DMS53 treated with DMSO at 0.1 percent for 48 hours (cell line): ENCODE results near the gene GRHL1.
A peak's percentile ranks its signal among the peaks of the same experiment; 100 is the strongest.

Experiments used
- DNase-seq: peaks from one replicate; lab custom pipeline; 2025; ENCODE audit not compliant: unreplicated experiment; lab: John Stamatoyannopoulos, UW

The GRHL1 gene

DNA sequence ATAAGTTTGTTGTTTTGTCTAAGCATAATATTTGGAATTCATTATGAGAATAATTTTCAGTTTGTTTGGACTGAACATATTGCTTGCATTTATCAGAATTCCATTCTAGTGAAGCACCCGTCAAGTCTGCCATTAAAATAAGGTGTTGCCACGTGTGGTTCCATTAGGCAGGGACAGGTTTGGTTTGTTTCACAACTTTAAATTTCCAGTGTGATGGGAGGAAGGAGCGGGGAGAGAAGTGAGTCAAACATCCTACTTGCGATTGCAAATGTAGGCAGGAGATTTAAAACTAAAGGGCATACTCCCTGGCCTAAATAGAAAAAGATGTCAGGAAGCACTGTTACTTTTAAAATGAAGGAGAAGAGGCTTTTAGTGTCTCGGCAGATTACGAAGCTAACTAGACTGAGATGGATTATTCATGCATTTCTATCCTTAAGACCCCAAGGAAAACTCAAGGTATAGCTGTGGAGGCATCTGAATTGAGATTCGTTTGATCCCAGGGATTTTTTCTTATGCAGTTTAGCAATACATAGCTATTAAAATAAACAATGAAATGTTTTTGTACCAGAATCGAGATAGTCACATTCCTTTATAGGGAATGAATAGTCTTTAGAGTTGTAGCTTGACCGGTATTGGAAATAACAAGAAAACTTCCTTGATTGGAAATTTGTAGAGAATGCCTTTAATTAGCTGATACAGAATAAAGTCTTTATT is 19.8 kb downstream of the GRHL1 start:
- no peak for DNase-seq

DNA sequence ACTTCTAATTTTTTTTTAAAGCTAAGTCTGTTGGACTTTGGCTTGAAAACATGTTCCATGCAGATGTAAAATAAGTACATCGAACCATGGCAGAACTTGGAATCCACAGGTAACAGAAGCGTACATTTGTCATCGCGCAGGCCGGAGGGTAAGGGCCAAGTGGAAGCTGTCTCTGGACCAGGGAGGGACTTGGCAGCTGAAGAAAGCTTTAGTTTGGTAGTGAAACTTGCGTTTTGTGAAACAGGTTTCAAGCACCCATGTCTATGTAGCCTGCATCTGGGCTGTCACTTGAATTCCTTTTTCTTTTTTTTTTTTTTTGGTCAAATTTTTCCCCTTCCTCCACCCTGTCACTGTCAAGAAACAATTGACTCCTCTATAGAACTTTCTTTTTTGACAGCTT is 20.4 kb downstream of the GRHL1 start:
- no peak for DNase-seq

DNA sequence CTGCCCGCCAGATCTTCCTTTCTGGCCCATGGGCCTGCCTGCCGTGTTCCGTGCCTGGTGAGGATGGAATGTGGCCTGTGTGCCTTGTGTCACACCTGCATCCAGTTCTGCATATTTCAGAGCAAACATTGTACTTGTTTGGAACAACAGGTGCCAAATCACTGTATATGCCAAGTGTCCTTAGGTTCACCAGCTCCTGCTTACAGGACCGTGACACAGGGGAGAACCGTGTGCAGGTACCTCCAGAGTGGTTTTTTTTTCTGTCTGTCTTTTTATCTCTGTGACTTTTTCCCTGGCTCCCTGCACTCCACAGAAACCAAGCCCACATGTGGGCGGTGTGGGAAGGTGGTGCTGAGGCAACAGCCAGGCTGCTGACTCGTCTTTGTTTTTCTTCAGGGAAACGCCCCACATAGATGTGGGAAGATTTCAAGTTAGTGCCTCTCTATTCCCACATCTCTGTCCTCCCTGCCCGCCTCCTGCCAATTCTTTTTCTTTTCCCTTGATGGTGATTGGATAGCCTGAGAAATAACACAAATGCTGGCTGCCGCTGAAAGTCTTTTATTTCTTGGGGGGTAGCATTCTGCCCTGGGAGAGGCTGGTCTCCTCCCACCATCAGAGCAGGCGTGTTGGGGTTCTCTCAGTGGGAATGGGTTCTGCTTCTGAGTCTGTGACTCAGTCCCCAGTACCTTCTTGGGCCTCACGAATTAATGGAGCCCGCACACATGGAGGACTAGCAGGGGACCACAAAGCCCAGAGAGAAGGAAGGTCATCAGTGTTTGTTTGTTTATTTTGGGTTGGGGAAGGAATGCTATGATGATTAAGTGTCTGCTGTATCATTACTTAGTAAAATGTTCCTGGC is 21.4 kb downstream of the GRHL1 start:
- DNase-seq: no peak

DNA sequence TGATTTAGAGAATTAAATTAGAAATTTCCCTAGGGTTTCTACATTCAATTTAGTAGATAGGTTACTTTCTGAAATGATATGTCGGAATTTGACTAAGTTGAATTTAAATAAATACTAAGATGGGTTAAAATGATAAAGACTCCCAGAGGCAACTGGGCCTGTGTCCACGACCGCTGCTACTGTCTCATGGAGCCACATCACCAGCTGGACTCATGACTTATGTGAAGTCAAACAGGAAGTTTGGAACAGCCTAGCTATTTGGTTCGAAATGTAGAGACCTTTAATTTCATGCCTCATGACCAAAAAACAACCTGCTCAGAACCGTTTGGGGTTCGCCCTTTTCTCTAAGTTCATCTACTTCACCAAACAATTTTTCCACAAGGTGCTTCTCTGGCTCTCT is 22.2 kb downstream of the GRHL1 start:
- DNase-seq: no peak

DNA sequence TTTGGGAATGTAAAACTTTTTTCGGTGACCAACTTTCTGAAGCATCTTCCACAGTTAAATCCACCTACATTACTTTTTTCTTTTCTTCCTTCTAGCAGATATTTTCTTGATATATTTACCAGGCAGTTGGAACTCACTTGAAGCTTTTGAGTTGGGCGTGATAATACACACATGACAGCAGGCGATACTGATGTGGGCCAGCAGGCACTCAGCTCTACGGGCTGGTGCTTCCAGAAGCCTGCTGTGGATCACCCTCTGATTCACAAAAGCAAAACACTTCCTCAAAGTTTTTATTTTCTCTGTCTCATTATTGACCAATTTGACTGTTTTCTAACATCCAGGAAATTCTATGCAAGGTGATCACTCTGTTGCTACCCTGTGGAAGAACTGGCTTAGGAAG is 22.9 kb downstream of the GRHL1 start:
- DNase-seq: no peak

DNA sequence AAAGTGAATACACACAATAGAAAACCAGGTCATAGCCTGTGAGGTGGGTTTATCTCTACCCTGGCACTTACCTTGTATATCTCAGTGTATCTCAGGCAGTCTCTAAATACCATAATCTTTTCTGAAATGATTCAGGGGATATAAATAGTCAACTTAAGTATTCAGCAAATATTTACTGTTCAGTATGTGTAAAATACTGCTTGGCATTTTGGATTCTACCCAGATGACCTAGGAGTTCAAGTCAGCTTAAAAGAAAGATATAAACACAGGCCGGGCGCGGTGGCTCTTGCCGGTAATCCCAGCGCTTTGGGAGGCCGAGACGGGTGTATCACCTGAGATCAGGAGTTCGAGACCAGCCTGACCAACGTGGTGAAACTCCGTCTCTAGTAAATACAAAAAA is 23.8 kb downstream of the GRHL1 start:
- peak; percentile 66 for DNase-seq

DNA sequence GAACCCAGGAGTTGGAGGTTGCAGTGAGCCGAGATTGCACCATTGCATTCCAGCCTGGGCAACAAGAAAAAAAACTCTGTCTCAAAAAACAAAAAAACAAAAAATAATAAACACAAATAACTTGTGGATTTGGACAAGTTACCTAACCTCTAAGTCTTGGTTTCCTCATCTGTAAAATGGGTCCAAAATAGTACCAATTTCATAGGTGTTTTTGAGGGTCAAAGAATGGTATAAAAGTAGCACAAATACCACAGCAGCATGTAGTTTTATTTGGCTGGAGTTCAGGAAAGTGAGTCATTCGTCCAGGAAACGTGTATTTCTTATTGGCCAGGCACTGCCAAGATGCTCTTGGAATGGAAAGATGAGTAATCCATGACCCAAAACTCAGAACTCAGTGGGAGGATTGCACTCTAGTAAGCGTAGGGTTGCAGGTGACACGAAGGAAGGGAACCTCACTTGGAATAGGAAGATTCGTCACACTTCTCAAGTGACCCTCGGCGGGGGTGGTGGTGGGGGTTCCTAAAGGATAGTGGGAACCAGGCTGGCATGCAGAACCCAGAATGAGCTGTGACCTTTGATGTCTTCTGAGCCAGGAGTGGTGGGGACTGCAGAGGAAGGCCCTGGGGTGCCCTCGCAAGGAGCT is 24.4 kb downstream of the GRHL1 start:
- peak; percentile 18 for DNase-seq

DNA sequence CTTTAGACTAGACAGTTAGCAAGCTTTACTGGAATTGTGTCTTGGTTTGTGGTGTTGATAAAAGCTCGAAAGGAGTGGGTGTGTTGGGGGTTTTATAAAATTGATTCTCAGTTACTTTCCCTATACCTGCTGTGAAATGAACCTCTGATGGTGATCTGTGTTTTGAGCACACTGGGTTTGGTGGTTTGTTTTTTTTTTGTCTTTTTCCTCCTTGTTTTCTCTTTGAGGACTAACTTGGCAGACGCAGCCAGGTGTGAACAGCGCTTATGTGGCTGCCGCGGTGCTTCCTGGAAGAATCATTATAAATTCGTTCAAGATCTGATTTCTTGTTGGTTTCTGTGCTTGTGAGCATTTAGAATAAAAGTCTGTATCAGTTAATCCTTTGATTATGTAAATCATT is 28.5 kb downstream of the GRHL1 start:
- DNase-seq: no peak

DNA sequence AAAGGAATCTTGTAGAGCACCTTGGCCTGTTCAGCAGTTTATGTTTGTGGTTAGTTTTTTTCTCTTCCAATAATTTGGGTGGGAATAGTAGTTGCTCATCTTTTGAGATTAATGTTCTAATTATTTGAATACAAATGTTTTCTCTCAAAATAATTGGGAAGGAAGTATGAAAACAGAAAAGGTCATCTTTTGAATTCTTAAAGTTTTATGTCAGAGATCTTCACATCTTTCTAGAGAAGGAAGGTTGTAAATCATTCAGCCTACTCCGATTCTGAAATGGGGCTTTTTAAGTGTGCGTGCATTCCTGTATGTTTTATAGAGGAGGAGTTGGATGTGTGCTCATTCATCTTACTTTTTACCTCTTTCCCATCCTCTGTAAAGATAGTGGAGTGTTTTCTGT is 29.0 kb downstream of the GRHL1 start:
- no peak for DNase-seq

DNA sequence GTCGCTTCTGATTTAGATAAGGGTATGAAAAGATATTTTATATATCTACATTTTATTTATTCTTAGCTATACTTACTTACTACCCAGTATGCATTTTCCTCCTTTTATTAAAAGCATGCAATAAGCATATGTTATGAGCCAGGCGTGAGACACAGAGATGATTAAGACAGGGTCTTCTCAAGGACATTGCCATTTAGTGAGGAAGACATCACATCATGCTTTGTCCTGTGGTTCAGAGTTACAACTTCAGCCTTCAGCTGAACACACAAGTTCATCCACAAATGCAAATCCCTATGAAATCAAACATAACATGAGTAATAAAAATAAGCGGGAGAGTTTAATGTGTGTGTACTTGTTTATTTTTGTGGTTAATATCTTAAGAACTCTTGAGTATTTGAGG is 30.2 kb downstream of the GRHL1 start:
- DNase-seq: no peak

DNA sequence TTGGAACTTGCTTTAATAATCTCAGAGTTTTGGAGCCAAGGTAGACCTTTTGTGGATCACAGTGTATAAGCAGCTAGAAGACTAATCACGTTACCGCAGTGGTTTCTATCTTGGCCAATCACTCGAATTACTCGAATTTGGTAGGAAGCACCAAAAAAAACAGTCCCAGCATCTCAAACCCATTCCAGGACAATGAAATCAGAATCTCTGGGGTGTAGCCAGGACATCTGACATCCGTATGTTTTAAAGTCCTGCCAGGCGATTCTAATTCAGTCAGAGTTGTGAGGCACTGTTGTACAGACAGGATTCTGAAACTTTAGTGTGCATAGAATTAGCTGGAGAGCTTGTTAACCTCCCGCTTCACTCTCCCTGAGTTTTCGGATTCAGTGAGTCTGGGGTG is 30.8 kb downstream of the GRHL1 start:
- DNase-seq: no peak

DNA sequence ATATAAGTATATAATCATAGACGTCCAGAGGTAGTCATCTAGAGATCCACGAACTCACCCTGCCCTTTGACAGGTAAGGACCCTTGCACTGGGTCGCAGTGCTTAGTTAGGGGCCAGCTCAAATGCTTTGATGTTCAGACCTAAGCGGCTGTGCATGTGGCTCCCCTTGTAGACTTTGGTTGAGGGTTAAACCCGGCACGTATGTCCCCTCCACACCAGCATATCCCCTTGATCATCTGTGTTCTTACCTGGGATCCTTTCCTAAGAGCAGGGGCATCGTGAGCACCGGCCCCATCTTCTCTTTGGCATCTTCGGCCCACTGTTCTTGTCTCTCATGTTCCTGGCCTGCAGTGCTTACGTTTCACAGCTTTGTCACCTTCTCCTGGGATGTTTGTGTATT is 31.4 kb downstream of the GRHL1 start:
- DNase-seq: no peak

DNA sequence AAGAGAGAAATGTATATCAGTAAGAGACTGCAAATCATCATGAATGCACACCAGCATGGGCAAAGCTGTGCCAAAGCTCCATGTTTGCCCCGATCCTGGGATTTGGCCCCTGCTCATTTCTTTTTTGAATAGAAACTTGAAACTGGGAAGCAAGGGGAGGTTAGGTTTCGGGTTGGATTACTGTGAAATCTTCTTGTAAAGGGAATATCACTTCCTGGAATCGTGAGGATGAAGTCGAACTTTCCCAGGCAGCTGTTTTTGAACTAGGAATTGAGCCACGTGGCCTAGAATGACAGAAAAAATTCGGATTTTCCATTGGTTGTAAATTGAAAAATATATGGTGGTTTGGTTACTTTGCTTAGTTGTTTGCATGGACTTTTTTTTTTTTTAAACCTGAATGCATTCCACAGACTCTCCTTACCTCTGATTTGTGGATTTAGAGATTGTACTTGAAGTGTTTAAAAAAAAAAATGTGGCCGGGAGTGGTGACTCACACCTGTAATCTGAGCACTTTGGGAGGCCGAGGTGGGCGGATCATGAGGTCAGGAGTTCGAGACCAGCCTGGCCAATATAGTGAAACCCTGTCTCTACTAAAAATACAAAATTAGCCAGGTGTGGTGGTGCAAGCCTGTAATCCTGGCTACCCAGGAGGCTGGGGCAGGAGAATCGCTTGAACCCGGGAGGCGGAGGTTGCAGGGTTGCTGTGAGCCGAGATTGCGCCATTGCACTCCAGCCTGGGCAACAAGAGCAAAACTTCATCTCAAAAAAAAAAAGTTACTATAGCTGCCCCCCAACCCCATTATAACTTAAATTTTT is 32.1 kb downstream of the GRHL1 start:
- DNase-seq: no peak

DNA sequence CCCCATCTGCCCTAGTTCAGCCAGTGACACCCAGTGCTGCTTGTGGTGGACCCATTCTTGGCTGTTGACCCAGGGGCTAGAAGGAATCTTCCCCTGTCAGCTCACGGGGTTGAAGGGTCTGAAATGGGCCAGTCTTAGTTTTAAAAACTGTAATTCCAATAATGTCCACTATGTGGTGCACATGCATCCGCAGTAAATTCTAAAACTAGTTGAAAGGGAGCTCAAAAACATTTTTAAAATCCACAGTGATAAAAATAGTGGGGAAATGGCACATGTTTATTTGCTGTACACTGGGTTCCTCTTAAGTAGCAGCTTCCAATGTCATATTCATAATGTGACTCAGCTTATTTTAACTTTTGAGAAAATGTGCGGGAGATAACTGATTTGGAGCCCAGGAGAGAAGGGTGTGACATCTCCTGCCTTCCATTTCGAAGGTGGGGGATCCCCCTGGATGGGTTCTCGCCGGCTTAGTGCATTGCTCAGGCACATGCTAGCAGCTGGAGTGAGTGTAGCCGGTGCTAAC is 32.8 kb downstream of the GRHL1 start:
- DNase-seq: peak; percentile 2

DNA sequence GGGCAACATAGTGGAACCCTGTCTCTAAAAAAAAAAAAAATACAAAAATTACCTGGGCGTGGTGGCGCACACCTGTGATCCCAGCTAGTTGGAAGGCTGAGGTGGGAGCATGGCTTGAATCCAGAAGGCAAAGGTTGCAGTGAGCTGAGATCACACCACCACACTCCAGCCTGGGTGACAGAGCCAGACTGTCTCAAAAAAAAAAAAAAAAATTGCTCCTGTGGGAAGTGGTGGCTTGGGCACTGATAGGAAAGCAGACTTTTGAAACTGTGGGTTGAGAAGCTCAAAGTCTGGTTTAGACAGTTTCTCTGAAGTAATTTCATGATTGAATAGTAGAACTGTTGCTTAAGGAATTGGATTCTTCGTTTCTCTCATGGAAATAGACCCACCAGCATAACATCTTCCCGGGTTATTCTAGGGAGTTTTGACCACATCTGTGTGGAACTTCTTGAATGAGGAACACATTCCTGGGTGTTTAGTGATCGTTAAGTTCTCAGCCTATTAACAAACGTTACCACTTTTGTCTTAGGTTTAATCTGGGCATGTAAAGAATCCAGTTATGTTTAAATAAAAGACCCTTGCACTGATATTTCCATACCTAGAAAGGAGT is 33.5 kb downstream of the GRHL1 start:
- DNase-seq: no peak

DNA sequence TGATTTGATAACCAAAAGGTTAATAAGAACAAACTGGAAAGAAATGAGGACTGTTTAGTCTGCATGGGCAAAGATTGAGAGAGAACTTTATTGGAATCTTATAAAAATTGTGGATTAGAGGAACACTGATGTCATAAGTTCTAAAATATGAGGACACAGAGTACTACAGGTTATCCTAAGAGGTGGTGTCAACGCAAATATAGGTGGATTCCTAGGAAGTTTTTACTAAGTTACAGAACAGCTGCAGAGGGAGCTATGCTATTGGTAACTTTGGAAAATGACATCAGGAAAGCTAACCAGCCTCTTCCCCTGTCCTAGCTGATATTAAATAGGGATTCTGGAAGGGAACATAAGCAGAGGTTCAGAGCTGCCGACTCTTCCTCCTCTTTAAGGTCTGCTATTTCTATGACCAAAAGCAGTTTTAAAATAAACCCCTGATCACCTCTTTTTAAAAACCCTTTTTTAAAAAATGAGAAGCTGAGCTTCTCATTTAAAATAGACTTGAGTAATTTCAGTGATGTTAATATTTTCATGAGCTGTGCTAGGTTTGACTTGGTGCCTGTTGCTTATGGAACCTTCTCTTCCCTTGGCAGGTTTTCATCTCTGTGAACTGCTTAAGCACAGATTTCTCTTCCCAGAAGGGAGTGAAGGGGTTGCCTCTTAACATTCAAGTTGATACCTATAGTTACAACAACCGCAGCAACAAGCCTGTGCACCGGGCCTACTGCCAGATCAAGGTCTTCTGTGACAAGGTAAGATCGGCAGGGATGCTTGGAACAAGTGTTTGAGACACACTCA is 34.2 kb downstream of the GRHL1 start:
- DNase-seq: no peak

DNA sequence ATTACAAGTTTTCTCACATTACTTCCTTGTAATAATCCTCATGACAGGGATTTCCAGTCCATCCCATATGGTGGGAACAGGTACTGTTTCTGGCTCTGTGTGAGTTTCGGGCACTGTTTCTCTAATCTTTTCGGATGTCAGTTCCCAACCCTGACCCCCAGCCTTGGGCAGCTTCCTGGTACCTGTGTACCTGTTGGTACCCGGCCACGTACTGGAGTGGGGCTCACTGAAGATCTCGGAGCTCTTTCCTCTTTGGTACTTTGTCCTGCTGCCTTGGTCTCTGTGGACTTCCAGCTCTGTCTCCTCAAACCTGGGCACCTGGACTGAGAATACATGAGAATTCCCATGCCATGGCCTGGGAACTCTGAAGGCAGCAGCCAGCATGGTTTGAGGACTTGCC is 36.8 kb downstream of the GRHL1 start:
- DNase-seq: no peak

DNA sequence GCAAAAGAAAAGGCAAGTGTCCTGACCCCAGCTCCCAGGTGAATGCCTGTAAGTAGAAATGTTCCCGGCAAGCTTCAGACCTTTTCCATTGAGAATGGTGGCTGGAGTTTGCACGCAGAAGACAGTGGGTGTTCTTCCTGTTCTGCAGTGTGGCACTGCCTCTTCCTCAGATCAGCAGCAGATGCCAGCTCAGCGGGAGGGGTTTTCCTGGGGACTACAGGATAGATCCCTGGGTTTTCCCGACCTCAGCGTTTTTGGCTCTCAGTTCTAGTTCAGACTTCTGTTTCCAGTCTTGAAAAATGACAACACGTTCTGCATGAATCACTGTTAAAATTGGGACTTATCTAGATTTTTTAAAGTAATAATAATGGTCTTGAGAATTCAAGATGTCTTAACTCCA is 39.2 kb downstream of the GRHL1 start:
- DNase-seq: no peak

DNA sequence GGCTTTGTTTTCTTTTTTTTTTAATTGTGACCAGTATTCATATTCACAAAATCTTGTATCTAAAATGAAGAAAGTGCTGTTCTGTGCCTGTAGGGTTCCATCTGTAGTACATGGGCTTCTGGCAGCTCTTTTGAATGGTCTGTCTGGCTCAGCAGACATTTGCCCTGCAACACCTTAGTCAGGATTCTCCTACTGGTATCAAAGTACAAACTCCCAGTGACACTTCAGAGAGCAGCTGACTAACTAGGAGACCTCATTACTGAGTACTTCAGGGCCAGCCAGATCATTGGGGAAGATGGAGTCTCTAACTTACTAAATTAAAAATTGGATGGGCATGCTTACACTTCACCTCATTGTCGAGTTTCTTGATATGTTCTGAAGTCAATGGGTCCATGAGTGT is 39.7 kb downstream of the GRHL1 start:
- DNase-seq: no peak

DNA sequence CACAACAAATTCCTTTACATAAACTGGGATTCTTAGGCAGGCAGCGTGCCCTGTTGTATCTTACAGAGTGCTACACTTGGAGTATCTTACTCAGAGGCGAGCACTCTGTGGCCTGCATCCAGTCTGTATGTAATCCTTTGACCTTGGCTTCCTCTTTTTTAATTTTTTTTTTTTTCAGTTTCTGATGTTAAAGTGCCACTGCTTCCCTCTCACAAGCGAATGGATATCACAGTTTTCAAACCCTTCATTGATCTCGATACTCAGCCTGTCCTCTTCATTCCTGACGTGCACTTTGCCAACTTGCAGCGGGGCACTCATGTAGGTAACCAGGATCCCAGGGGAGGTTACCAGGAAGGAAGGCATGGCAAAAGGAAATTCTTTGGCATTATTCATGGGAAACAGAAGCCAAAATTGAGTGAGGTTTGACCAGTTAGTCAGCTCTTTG is 40.4 kb downstream of the GRHL1 start:
- DNase-seq: no peak
